ENCODE results near the gene ITGB3. TPM values are rescaled to one million over a fixed set of nuclear protein-coding genes. Genes with fewer than 3 reads are reported as not detected.

ITGB3 gene
- total RNA-seq, 4 donors from 2014 or later: 7.4 to 28.7 (median 23.5) TPM

- H3K9me3 ChIP-seq: no peaks in the 10 kb centered on the region
- no peaks in the 10 kb centered on the region for H3K4me1 ChIP-seq
- H3K36me3 ChIP-seq: no peaks in the 10 kb centered on the region
- peak overlapping the region; percentile 56 to 85 for H3K4me3 ChIP-seq
- no peaks in the 10 kb centered on the region for H3K27me3 ChIP-seq
- peak; percentile 55 to 65 for DNase-seq
- intact Hi-C loops (cut with DNase I; ENCODE audit: low total_unique reads): no loop called here
- H3K27ac ChIP-seq: peak overlapping the region; percentile 91 to 96
- TF ChIP-seq, protein P1, sequence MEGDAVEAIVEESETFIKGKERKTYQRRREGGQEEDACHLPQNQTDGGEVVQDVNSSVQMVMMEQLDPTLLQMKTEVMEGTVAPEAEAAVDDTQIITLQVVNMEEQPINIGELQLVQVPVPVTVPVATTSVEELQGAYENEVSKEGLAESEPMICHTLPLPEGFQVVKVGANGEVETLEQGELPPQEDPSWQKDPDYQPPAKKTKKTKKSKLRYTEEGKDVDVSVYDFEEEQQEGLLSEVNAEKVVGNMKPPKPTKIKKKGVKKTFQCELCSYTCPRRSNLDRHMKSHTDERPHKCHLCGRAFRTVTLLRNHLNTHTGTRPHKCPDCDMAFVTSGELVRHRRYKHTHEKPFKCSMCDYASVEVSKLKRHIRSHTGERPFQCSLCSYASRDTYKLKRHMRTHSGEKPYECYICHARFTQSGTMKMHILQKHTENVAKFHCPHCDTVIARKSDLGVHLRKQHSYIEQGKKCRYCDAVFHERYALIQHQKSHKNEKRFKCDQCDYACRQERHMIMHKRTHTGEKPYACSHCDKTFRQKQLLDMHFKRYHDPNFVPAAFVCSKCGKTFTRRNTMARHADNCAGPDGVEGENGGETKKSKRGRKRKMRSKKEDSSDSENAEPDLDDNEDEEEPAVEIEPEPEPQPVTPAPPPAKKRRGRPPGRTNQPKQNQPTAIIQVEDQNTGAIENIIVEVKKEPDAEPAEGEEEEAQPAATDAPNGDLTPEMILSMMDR (IDR thresholded peaks at IDR 0.05): no peak
- peak in 1 of 2 donors; percentile 6 for TF ChIP-seq POLR2A (IDR thresholded peaks at IDR 0.05)
These were observed 70.8 kb downstream of the ITGB3 start for GRCh38 chr17:47324224-47325020.

GRCh38 chr17:47325176-47325575 lies 71.5 kb downstream of the ITGB3 start:
- no peak for DNase-seq
- Histone ChIP-seq H3K27me3 (no peaks in the 10 kb centered on the region), H3K4me3 (no peak overlapping the region), H3K36me3 (no peaks in the 10 kb centered on the region), H3K4me1 (no peaks in the 10 kb centered on the region), H3K27ac (no peak overlapping the region), H3K9me3 (no peaks in the 10 kb centered on the region)
- TF ChIP-seq, protein P1 (IDR thresholded peaks at IDR 0.05): no peak
- no peak for TF ChIP-seq POLR2A (IDR thresholded peaks at IDR 0.05)
- intact Hi-C loops (cut with DNase I; ENCODE audit: low total_unique reads): no loop called here

DNA sequence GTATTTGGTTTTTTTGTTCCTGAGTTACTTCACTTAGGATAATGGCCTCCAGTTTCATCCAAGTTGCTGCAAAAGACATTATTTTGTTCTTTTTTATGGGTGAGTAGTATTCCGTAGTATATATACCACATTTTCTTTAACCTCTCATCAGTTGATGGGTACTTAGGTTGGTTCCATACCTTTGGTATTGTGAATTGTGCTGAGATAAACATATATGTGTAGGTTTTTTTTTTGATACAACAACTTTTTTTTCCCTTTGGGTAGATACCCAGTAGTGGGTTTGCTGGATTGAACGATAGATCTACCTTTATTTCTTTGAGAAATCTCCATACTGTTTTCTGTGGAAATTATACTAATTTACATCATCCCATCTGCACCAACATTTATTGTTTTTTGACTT lies 76.9 kb downstream of the ITGB3 start:
- peaks cover 0 to 6% of the 10 kb centered on the region in 2 donors for H3K36me3 ChIP-seq

DNA sequence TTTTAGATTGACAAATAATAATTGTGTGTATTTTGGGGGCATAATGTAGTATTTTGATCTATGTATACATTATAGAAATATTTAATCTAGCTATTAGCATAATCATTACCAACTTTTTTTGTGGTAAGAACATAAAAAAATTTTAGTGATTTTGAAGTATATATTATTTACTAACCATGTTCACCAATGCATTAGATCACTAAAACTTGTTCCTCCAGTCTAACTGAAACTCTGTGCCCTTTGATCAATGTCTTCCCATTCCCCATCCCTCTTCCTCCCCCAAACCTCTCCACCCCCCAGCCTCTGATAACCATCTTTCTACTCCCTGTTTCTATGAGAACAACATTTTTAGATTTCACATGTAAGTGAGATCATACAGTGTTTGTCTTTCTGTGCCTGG lies 78.7 kb downstream of the ITGB3 start:
- intact Hi-C loops (cut with DNase I; ENCODE audit: low total_unique reads): no loop called here
- Histone ChIP-seq H3K4me3 (no peak overlapping the region), H3K4me1 (no peaks in the 10 kb centered on the region), H3K9me3 (no peaks in the 10 kb centered on the region), H3K27ac (no peak overlapping the region), H3K27me3 (no peaks in the 10 kb centered on the region), H3K36me3 (peaks cover 0 to 6% of the 10 kb centered on the region in 2 donors)
- no peak for DNase-seq
- TF ChIP-seq, protein P1 (IDR thresholded peaks at IDR 0.05): no peak

More for the DNA sequence above, 76.9 kb downstream of the ITGB3 start:
- no peak for TF ChIP-seq POLR2A (IDR thresholded peaks at IDR 0.05)
- TF ChIP-seq, protein P1 (IDR thresholded peaks at IDR 0.05): no peak
- Histone ChIP-seq H3K27me3 (no peaks in the 10 kb centered on the region), H3K4me1 (no peaks in the 10 kb centered on the region), H3K27ac (no peak overlapping the region), H3K4me3 (no peak overlapping the region), H3K9me3 (no peaks in the 10 kb centered on the region)
- no peak for DNase-seq
- intact Hi-C loops (cut with DNase I; ENCODE audit: low total_unique reads): no loop called here

DNA sequence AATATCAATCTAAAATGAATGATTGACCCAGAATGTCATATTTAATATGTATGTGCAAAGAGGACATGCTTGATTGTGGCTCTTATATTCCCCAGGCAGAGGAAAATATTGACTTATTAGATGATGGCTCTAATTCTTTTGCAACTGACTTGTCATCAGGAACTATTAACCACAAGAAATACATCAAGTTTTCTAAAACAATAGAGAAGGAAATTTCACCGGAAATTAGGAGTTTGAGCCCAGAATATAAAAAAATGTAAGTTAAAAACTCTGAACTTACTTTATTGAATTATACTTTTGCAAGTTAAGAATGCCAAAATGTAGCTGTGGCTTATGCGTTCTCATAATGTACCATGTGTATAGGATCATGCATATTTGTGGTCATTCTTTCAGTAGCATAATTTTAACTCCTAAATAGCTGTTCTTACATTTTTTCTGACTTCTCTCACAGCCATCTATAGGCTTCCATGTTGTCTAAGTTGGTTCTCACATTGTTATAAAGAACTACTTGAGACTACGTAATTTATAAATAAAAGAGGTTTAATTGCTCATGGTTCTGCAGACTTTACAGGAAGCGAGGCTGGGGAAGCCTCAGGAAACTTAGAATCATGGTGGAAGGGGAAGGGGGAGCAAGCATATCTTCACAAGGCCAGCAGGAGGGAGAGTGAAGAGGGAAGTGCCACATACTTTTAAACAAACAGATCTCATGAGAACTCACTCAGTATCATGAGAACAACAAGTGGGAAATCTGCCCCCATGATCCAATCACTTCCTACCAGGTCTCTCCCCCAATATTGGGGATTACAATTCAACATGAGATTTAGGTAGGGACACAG lies 81.7 kb downstream of the ITGB3 start:
- no peaks in the 10 kb centered on the region for H3K9me3 ChIP-seq
- no peaks in the 10 kb centered on the region for H3K4me1 ChIP-seq
- no peak overlapping the region for H3K4me3 ChIP-seq
- no peak overlapping the region for H3K27ac ChIP-seq
- TF ChIP-seq POLR2A (IDR thresholded peaks at IDR 0.05): no peak
- TF ChIP-seq, protein P1 (IDR thresholded peaks at IDR 0.05): no peak
- no peak for DNase-seq
- H3K27me3 ChIP-seq: no peaks in the 10 kb centered on the region
- peaks cover 0 to 6% of the 10 kb centered on the region in 2 donors for H3K36me3 ChIP-seq
- intact Hi-C loops (cut with DNase I; ENCODE audit: low total_unique reads): no loop called here

Measured in uterus (tissue), 4 donors.